HG03060 (cell line): ENCODE measurements around the gene SLC39A2.

ENCODE experiments used
- ATAC-seq: cut with Tn5 transposase; IDR thresholded peaks from one replicate; pipeline ENCODE4 v1.9.1; 2021; ENCODE audit warnings: low read depth, moderate number of reproducible peaks; ENCODE audit not compliant: unreplicated experiment

Gene SLC39A2

GRCh38 chr14:21042918-21043317 lies 43.8 kb downstream of the SLC39A2 start:
- ATAC-seq, result no peak

- ATAC-seq, result no peak
Observed at GRCh38 chr14:21043387-21043973, 44.4 kb downstream of the SLC39A2 start.

DNA sequence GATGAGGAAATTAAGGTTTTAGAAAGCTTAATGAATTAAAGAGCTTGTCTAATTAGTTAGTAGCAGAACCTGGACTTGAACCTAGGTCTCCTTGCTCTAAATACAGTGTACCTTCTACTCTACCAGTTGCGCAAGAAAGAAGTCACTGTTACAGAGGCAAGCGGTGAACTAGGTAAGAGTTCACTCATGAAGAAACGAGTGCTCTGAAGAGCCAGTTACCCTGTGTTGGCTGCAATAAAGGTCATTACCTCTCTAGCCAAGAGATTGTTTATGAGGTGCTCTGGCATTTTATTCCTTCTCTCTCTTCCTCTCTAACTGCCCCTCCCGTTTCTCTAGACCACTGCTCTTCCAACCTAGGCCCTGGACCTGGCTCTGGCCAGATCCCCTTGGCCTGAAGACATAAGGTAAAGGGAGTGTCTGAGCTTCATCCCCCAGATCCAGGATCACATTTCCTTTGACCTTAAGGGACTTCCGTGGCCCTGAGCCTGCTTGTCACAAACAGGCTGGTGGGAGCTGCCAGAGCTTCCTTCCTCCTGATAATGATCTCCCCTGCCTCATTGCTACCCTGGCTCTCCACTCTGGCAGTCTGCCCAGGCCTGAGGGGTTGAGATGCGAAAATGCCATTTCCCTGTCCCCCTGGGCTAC lies 45.0 kb downstream of the SLC39A2 start:
- ATAC-seq, result no peak

DNA sequence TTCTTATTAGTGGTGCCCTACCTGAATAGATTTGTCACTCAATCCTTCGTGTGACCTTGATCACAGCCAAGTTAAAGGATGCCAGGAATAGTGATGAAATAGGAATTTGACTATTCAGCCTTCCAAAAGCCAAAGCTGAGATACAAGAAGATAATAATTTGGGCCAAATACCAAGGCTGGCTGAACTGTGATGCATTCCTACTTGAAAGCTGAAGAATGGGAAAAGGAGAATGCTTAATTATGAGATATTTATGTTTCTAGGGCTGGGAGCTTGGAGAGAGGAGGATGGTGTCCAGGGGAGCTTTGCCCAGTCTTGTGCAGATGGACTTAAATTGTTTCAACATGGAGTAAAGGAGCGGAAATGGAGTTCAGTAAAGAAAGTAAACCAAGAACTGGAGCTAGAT lies 48.3 kb downstream of the SLC39A2 start:
- ATAC-seq, result no peak

DNA sequence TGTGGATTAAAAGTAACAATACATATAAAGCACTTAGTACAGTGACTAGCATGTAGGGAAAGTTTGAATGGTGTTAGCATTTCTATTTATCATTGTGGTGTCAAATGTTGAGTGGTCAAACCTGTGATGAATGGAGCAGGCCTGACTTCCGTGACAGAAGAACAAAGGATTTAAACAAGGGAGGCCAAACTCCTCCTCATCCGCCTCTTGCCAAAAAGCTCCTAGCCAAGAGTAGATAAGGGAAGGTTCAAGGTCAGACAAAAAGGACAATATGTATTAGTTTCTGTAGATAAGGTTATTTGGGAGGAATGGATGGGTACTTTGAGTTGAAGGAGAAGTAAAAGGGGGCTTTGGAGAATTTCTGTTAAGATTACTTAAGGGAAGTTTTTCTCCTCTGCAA lies 49.5 kb downstream of the SLC39A2 start:
- ATAC-seq, result no peak

DNA sequence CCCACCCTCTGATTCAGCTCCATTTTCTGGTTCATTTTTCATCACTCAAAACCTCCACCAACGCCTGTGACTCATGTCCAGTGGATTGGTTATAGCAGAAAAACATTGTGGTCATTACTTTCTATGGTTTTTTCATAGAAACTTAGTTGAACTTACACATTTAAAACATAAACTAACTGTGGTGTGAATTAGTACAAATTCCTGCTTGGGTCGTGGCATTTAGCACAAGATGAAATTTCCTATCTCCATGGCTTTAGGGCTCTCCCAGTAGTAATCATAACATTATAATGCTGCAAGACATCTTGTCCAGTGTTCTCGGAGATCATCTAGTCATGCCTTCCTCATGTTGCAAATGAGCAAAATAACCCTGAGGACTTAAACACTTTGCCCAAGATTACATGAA lies 50.2 kb downstream of the SLC39A2 start:
- no peak for ATAC-seq

DNA sequence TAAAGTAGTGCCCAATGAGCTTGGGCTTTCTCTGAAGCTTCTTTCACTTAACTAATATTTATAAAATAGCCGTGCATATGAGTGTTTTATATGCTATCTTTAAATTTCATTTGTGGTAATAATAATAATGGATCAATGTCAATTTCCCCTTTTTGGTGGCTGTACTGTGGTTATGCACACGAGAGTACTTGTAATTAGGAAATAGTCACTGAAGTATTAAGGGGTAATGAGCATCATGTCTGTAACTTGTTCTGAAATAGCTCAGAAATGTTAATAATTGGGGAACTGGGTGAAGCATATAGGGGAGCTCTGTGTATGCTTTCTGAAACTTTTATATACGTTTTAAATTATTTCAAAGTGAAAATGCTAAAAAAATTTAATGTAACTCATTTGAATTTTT lies 51.5 kb downstream of the SLC39A2 start:
- ATAC-seq, result no peak
